CD4-positive, alpha-beta T cell treated with Interleukin-10 for 1 hour (primary cell): ENCODE measurements around the gene KCNN4.
"Not testable (repeated sequence)": the region's sequence is repeated elsewhere in the genome, so short reads cannot be mapped to it uniquely, and the experiment has no call there.

ENCODE experiments used
- DNase-seq: peaks from one replicate; pipeline ENCODE4 v3.0.0-alpha.2; 2020

The KCNN4 gene

GRCh38 chr19:43798546-43799409 is 18.0 kb upstream of the KCNN4 start:
- DNase-seq = peak; percentile 47

GRCh38 chr19:43798026-43798545 is 17.3 kb upstream of the KCNN4 start:
- no peak for DNase-seq

- DNase-seq = no peak
Observed at GRCh38 chr19:43797556-43797955, 16.8 kb upstream of the KCNN4 start.

GRCh38 chr19:43797118-43797517 is 16.3 kb upstream of the KCNN4 start:
- DNase-seq = no peak

- no peak for DNase-seq
Observed at GRCh38 chr19:43790587-43790986, 9.8 kb upstream of the KCNN4 start.

- no peak for DNase-seq
Observed at GRCh38 chr19:43789029-43789428, 8.3 kb upstream of the KCNN4 start.

GRCh38 chr19:43786665-43787064 is 5.9 kb upstream of the KCNN4 start:
- DNase-seq = no peak

GRCh38 chr19:43784981-43785808 is 4.4 kb upstream of the KCNN4 start:
- DNase-seq = peak; percentile 80

GRCh38 chr19:43784241-43784980 is 3.6 kb upstream of the KCNN4 start:
- peak; percentile 54 for DNase-seq

GRCh38 chr19:43783636-43784035 is 2.9 kb upstream of the KCNN4 start:
- no peak for DNase-seq

GRCh38 chr19:43782689-43783231 is 2.0 kb upstream of the KCNN4 start:
- no peak for DNase-seq

GRCh38 chr19:43782311-43782660 is 1.5 kb upstream of the KCNN4 start:
- no peak for DNase-seq

GRCh38 chr19:43781630-43782310 is 997 bp upstream of the KCNN4 start:
- DNase-seq = no peak

- no peak for DNase-seq
Observed at GRCh38 chr19:43779820-43780219, 953 bp downstream of the KCNN4 start.

GRCh38 chr19:43779147-43779819 is 1.5 kb downstream of the KCNN4 start:
- no peak for DNase-seq

GRCh38 chr19:43778651-43779050 is 2.1 kb downstream of the KCNN4 start:
- no peak for DNase-seq

GRCh38 chr19:43777163-43777695 is 3.5 kb downstream of the KCNN4 start:
- DNase-seq = peak; percentile 66

- no peak for DNase-seq
Observed at GRCh38 chr19:43776286-43776685, 4.5 kb downstream of the KCNN4 start.

- no peak for DNase-seq
Observed at GRCh38 chr19:43775299-43775890, 5.4 kb downstream of the KCNN4 start.

- not testable (repeated sequence) for DNase-seq
Observed at GRCh38 chr19:43774940-43775258, 5.9 kb downstream of the KCNN4 start.
